HG03045 (cell line): ENCODE results near the gene CAMK2N1.

Experiments
- ATAC-seq: cut with Tn5 transposase; IDR thresholded peaks from one replicate; pipeline ENCODE4 v1.9.1; 2021; ENCODE audit warnings: mild to moderate bottlenecking, moderate library complexity; ENCODE audit not compliant: unreplicated experiment

The CAMK2N1 gene

DNA sequence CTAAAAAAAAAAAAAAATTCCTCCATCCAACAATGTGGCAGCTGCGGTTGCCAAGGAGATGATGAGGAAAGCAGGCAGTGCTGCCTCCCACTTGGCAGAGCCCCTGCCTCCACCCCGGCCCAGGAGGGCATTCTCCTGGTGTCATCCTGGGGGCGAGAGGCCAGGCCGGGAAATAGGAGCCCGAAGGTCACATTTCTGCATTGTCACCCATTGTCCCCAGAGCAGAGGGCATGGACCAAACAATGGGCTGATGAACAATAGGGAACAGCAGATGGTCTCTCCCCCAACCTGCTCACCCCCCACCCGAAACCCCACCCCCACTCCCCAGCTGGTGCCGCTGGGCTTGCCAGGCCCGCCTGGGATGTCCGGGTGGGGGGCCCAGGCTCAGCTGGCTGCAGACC is 37.3 kb downstream of the CAMK2N1 start:
- ATAC-seq, result no peak

DNA sequence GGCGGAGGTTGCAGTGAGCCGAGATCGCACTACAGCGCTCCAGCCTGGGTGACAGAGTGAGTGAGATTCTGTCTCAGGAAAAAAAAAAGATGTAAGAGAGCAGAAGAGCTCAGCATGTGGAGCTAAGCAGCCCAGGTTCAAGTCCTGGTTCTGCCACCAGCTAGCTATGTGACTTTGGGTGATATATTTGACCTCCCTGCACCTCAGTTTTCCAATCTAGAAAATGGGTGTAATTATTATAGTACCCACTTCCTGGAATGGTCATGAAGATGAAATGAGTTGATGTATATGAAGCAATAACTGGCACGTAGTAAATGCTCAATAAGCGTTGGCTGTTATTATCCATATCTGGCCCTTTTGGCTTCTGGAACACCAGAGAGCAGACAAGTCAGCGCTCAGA is 38.2 kb downstream of the CAMK2N1 start:
- ATAC-seq, result no peak

DNA sequence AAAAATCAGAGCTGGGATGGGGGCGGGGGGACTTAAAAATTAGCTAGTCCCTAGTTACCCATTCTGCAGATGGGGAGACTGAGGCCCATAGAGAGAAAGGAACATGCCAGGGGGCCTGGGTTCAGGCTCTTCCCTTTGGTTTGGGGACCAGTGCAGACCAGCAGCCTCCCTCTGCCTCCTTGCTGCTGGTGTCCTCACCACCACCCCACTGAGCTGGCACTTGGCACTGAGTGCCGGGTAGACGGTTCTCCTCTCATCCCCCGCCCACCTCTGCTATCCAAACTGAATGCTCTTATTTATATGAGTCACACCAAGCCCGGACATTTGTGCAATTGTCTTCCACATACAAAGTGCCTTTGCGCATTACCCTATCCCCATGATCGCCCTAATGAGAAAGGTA is 39.2 kb downstream of the CAMK2N1 start:
- ATAC-seq, result no peak

DNA sequence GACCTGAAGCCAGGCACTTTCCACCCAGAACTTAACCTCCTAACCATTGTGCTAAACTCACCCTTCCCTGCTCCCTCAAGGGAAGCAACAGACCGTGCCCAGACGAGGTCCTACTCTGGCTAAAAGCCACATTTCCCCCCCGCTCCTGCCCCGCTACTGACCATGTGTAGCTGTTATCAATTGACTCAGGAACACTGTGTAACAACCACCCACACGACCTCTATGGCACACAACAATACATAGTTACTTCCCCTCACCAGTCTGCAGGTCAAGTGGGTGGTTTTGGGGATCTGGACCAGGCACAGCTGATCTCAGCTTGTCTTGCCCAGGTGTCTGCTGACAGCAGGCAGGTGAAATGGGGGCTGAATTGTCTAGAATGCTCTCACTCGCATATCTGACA is 40.1 kb downstream of the CAMK2N1 start:
- ATAC-seq, result no peak

DNA sequence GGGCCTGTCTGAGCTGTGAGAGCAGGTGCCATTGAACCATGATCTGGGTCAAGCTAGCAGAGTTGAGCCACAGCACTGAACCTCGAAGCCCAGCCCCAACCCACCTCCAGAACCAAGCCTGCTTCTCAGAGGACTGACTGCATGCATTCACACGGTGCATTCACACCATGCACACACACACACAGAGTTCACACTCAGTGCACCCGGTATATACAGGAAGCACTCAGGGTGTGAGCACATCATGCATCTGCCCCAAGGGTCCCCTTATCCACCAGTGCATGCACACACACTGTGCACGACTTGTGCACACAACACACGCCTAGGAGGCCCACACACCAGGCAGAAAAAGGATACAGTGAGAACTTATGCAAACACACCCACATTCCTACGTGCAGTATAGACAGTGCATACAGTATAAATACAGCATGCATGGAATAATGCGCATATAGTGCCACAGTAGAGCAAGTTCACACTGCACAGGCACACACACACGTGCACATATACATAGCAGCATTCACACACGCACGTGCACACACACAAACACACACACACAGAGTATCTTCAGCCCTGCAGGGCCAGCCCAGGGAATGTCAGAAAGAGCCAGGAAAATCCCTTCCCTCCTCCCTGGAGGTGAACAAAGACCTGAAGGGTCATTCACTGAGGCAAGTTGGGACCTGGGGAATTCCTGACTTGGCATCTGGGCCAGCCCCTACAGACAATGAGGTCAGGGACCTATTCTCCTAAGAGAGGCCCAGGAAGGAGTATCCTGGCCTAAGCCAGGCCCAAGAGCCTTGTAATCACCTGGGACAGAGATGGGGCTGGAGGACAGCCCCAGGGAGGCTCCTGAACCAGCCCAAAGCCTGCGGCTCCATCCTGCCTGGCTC is 42.1 kb downstream of the CAMK2N1 start:
- ATAC-seq, result no peak

DNA sequence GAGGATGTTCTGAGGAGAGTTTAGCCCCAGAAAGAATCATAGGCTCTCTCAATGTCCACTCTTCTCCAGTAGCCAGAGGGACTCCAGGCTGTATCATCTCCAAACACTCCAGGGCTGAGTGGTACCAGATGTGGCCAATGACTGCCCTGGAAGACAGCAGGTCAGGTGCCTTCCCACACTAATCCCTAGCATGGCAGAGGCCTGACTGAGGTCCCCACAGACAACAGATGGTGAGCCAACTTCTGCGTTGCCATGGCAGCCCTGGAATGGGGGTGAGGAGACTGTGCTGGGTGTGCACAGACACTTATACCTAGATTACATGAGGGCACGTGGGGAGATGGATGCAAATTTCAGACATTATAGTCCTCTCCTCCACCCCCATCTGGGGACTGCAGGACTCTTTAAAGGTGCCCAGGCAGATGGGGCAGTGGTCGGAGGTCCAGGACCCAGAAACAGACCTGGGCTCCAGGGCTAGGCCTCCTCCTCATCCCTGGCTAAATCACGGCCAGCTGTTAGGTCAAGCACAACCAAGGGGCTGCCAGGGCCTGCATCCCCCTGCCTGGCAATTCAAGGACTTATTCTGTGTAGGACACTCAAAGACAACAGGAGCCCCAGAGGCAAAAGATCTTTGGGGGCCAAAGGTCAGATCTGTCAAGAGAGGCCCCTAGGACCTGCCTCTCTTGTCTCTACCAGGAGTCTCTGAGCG is 42.9 kb downstream of the CAMK2N1 start:
- no peak for ATAC-seq

DNA sequence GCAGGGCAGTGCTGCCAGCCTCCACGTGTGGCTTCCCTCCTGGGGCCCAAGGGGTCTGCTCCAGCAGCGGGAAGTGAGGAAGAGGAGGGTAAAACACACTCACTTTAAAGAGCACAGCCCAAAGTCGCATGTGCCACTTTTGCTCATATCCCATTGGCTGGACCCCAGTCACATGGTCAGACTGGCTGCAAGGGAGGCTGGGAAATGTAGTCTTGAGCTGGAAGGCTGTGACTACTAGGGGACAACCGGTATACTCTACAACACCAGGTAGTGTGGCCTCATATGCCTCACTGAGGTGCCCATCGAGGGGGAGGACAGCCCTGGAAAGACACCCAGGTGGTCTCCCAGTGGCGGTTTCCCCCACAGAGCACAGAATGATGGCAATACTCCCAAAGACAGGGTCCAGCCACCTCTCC is 45.2 kb downstream of the CAMK2N1 start:
- no peak for ATAC-seq

DNA sequence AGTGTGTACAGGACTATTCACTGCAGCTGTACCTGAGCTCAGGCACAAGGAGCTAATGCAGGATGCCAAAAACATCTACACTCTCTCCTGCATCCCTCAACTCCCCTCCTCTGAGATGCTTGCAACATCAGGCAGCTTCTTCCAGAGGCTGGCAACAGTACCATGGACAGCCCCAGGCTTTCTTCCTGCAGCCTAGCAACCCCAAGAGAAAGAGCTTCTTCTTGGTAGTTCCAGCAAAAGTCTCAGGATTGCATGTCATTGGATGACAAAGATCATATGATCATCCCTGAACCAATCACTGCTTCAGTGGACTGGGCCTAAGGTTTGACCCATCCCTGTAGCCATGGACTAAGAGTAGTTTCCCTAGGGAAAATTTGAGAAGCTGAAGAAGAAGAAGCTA is 46.7 kb downstream of the CAMK2N1 start:
- ATAC-seq, result no peak

DNA sequence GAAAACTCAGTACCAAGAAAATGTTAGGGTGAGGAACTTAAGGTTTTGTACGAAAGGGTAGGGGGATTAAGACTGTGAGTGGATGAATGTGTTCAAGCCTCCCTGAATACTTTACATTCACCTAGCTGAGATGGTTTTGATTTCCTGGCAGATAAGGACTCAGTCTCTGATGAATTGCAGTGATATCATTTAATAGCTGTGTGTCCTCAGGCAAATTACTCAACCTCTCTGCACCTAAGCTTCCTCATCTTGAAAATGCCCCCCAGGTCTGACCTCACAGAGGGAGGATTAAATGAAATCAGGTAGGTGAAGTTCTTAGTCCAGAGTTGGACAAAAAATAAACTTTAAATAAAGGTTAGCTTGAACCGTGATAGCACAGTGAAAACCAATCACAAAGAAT is 48.4 kb downstream of the CAMK2N1 start:
- no peak for ATAC-seq

DNA sequence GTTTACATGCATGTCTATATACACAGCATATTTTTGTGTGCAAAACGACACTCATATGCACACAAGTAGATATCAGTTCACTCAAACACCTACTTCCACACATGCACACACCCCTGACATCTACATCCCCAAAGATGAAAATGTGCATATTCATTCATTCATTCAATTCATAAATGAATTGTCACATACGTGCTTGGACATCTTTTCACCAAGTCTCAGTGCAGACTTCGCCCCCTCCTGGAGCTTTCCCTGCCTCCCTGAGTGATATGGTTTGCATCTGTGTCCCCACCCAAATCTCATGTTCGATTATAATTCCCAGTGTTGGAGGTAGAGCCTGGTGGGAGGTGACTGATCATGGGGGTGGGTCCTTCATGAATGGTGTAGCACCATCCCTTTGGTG is 53.1 kb downstream of the CAMK2N1 start:
- no peak for ATAC-seq
